Measurements from ENCODE around the gene MAN1C1.
A peak's percentile ranks its signal among the peaks of the same experiment; 100 is the strongest.

The MAN1C1 gene

GRCh38 chr1:25803368-25803767 is 186.8 kb downstream of the MAN1C1 start:
- DNase-seq (ENCODE audit: low read depth): no peak

DNA sequence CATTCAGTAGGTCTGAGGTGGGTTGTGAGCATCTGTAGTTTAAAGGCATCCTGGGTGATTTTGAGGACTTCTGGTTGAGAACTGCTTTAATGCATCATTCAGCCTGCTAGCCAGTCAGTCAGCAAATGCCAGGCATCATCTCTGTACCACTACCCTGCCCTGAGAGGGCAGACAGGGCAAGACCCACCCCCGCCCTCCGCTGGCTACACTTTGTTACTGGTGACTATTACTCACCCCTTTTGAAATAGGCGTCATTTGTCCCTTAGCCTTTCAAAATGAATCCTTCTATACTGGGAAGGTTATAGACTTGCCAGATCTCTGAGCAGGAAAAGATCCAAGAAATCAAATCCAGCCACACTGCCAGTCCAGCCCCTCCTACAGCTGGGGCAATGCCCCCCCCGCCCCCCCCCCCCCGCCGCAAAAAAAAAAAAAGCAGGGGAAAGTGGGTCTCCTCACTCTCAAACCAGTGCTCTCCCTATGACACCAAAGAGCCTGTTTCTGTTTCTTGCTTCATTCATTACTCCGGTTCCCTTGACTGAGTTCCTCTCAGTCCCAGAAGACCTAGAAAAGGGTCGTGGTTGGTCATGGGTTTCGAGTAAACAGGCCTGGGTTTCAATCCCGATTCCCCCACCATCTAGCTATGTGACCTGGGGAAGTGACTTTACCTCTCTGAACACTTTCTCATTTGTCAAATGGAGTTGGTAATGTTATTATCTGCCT is 187.8 kb downstream of the MAN1C1 start:
- no peak for DNase-seq (ENCODE audit: low read depth)

- DNase-seq (ENCODE audit: low read depth): no peak
Measured at GRCh38 chr1:25804964-25805862, 188.6 kb downstream of the MAN1C1 start.

DNA sequence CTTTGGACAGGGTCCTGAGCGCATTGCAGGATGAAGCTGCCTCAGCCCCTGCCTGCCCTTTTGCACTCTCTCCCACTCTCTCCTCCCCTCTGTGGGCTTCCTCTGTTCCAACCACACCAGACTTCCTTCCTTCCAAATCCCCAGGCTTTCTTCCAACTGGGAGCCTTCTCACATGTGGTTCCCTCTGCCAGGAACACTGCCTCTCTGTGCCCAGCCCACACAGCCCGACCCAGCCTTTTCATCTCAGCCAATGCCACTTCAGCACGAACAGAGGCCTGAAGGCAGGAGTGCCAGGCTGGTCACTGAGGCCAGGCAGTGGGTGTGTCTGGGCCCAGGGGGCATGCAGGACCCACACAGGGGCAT is 189.3 kb downstream of the MAN1C1 start:
- no peak for DNase-seq (ENCODE audit: low read depth)

DNA sequence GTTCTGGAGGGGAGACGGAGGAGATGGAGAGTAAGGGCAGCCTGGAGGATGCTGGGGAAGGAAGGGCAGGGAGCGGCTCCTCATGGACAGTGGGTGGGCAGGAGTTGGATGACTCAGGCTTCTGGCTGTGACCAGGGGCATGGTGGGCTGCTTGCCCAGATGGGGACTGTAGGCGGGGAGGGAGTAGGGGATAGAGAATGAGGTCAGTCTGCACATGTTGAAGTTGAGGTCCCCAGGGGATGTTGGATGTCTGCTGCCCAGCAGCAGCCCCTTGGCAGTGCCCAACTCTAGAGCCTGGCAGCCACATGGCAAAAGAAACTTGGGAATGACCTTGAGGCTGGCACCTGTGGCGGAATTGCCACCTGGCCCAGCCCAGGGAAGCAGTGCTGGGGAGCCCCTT is 189.8 kb downstream of the MAN1C1 start:
- no peak for DNase-seq (ENCODE audit: low read depth)

GRCh38 chr1:25807480-25808390 is 191.1 kb downstream of the MAN1C1 start:
- DNase-seq (ENCODE audit: low read depth): no peak

- DNase-seq (ENCODE audit: low read depth): no peak
Measured at GRCh38 chr1:25808481-25809244, 192.1 kb downstream of the MAN1C1 start.

- DNase-seq (ENCODE audit: low read depth): no peak
Measured at GRCh38 chr1:25809283-25809926, 192.8 kb downstream of the MAN1C1 start.

DNA sequence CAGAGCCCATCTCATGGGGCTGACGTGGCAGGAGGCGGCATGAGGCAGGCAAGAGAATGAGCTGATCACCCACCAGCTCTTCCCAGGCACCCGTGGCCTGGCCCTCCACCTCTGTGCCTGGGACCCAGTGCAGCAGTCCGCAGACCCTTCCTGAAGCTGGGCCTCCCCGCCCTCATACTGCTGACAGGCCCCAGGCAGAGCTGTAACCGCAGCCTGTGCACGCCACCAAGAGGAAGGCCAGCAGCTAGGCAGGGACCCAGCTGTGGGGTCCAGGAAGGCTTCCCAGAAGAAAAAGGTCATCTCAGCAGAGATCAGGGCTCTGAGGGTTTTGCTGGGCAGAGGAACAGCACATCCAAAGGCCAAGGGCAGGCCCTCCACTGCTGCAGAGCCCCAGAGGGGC is 193.3 kb downstream of the MAN1C1 start:
- DNase-seq (ENCODE audit: low read depth): no peak

- peak; percentile 62 for DNase-seq (ENCODE audit: low read depth)
Measured at GRCh38 chr1:25810341-25811299, 194.0 kb downstream of the MAN1C1 start.

GRCh38 chr1:25811384-25812082 is 194.9 kb downstream of the MAN1C1 start:
- DNase-seq (ENCODE audit: low read depth): no peak

DNA sequence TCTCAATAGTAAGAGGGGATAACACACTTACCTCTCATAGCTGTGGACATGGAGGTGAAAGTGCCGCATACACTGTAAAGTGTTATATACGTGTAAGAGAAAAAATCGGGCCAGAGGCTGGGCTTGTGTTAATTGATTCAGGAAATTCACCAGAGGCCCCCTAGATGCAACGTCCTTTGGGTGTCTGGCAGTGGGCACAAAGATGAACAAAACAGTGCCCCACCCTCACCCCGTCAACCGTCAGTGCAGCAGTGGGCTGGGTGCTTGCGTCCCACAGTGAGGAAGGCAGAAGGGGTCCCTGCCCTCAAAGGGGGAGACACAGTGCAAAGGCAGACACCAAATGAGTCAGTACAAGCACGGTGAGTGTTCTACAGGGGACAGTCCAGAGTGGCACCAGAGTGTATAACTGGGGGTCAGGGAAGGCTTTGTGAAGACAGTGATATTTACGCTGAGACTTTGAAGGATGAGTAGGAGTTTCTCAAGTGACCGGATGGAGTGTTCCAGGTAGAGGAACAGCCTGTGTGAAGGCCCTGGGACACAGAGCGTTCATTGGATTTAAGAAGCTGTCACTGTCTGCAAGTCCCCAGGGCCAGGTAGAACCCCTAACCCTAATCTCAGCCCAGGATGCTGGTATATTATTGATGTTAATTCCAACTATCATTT is 196.6 kb downstream of the MAN1C1 start:
- DNase-seq (ENCODE audit: low read depth): no peak

DNA sequence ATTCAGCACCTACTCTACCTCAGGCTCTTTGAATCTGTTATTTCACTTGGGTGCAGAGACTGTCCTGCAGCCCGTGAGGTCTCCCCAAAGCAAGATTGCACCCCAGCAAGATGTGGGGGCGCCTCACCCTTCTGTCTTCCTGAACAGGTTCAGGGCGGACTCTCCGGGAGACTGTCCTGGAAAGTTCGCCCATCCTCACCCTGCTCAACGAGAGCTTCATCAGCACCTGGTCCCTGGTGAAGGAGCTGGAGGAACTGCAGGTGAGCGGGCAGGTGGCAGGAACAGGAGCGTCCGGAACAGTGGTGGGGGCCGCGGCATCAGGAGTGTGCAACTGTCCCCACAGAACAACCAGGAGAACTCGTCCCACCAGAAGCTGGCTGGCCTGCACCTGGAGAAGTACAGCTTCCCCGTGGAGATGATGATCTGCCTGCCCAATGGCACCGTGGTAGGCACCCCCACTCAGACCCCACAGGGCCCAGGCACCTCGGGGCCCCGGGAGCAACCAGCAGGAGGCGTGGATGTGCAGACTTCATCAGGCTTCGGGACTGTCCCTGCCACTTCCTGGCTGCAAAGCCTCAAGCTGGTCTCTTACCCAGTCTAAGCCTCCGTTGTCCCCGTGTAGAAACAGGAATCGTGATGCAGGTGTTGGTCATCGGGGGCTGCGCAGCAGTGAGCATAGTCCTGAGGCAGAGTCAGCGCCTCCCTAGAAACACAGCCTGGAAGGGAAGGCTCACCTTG is 197.3 kb downstream of the MAN1C1 start:
- DNase-seq (ENCODE audit: low read depth): no peak

- no peak for DNase-seq (ENCODE audit: low read depth)
Measured at GRCh38 chr1:25814549-25815087, 198.0 kb downstream of the MAN1C1 start.

DNA sequence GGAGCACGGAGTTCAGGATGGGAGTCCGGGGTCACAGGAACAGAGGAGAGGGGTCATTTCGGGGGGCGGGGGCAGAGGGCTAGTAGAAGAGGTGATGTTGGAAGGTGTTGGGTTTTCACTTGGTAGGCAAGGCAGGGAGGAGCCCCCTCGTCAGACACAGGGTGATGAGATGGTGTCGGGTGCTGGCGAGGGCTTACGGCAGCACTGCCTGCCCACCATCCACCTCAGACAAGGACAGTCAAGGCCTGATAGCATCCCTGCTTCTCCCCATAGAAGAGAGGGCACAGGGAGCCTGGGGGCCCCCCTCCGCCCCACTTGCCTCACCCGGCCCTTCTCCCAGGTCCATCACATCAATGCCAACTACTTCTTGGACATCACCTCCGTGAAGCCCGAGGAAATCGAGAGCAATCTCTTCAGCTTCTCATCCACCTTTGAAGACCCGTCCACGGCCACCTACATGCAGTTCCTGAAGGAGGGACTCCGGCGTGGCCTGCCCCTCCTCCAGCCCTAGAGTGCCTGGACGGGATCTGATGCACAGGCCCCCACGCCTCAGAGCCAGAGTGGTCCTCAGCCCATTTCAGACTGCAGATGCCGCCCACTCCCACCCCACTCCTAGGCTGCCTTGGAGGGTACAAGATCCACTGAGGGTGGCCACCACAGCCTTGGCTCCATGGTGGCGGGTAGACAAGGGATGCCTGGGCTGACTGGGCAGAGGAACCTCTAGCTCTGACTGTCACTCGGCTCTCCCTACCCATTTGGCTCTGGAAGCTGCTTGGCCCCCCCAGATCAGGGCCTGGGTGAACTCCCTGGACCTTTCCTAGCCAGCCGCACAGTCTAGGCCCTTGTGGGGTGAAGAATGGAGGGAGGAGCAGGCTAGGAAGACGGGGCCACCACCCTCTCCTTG is 198.9 kb downstream of the MAN1C1 start:
- no peak for DNase-seq (ENCODE audit: low read depth)

GRCh38 chr1:25816112-25816718 is 199.6 kb downstream of the MAN1C1 start:
- no peak for DNase-seq (ENCODE audit: low read depth)

Data from T follicular helper cell (primary cell).